Activated naive CD4-positive, alpha-beta T cell treated with anti-CD3 and anti-CD28 coated beads, Interleukin-2, amount 50 U/mL, for 72 hours (primary cell): ENCODE measurements around the gene GBA2. TPM values are rescaled to one million over a fixed set of nuclear protein-coding genes. Genes with fewer than 3 reads are reported as not detected.

Experiments
- ATAC-seq, 2 donors: fragments of 150-1000 bp; cut with Tn5 transposase; 2 replicates each; pipeline ENCODE4 v1.10.0; 2021; ENCODE audit warnings: mild to moderate bottlenecking in 2 of 2, moderate library complexity in 2 of 2
- DNase-seq, 2 donors: peaks; one replicate each; pipeline ENCODE4 v3.0.0; 2021 to 2022; ENCODE audit warnings: low spot score in 2 of 2
- H3K27ac Mint-ChIP-seq, 2 donors: one replicate each; pipeline ENCODE4 v1.8.0; 2022; ENCODE audit warnings: mild to moderate bottlenecking in 2 of 2, mixed read lengths in 2 of 2
- H3K36me3 Mint-ChIP-seq, 2 donors: one replicate each; pipeline ENCODE4 v1.8.0; 2022; ENCODE audit warnings: mixed read lengths in 2 of 2
- H3K9me3 Mint-ChIP-seq, 2 donors: one replicate each; pipeline ENCODE4 v1.8.0; 2022; ENCODE audit warnings: mixed read lengths in 2 of 2
- total RNA-seq, 2 donors: library from RNA; stranded (reverse); gene quantifications; one replicate each; pipeline ENCODE4 v1.2.3, GENCODE V29; 2022

Gene GBA2
- 10 to 100 TPM; 23.4 to 57.6 TPM for total RNA-seq

- ATAC-seq (peak; percentile 85 to 90), DNase-seq (peak; percentile 78 to 80)
- Mint-ChIP-seq H3K9me3 (no peaks in the 10 kb centered on the region), H3K36me3 (peaks cover 12 to 23% of the 10 kb centered on the region in 2 donors), H3K27ac (peak within 1 kb of the TSS; percentile 85 to 87)
These were observed at the start of gene GBA2, which contains the start of gene RGP1 for GRCh38 chr9:35748858-35749514. GBA2 (minus strand) TSS chr9:35749228; CDS start chr9:35748704, 524 bp downstream. RGP1 (plus strand) TSS chr9:35749287; CDS start chr9:35749756, 469 bp downstream.

GRCh38 chr9:35797311-35798109, 48.5 kb upstream of the GBA2 start:
- DNase-seq (no peak), ATAC-seq (no peak)
- Mint-ChIP-seq H3K9me3 (no peaks in the 10 kb centered on the region), H3K27ac (no peak overlapping the region), H3K36me3 (no peaks in the 10 kb centered on the region)

GRCh38 chr9:35795695-35796094, 46.7 kb upstream of the GBA2 start:
- H3K36me3 Mint-ChIP-seq = peaks cover 0 to under 1% of the 10 kb centered on the region in 2 donors
- no peak for ATAC-seq
- H3K27ac Mint-ChIP-seq = no peak overlapping the region
- no peak for DNase-seq
- no peaks in the 10 kb centered on the region for H3K9me3 Mint-ChIP-seq

- DNase-seq (no peak), ATAC-seq (no peak)
- H3K27ac Mint-ChIP-seq = peak overlapping the region; percentile 52 to 69
- peaks cover 0 to 8% of the 10 kb centered on the region in 2 donors for H3K36me3 Mint-ChIP-seq
- H3K9me3 Mint-ChIP-seq = no peaks in the 10 kb centered on the region
These were observed 44.4 kb upstream of the GBA2 start for GRCh38 chr9:35793461-35793860.

GRCh38 chr9:35792826-35793225, 43.8 kb upstream of the GBA2 start:
- ATAC-seq = no peak
- no peak for DNase-seq
- H3K9me3 Mint-ChIP-seq = no peaks in the 10 kb centered on the region
- peaks cover 0 to 8% of the 10 kb centered on the region in 2 donors for H3K36me3 Mint-ChIP-seq
- peak overlapping the region in 1 of 2 donors; percentile 69 for H3K27ac Mint-ChIP-seq

- Mint-ChIP-seq H3K27ac (peak overlapping the region in 1 of 2 donors; percentile 69), H3K36me3 (peaks cover 0 to 8% of the 10 kb centered on the region in 2 donors), H3K9me3 (no peaks in the 10 kb centered on the region)
- no peak for DNase-seq
- no peak for ATAC-seq
These were observed 43.2 kb upstream of the GBA2 start for GRCh38 chr9:35792024-35792813.

GRCh38 chr9:35791297-35791921, 42.4 kb upstream of the GBA2 start, which contains the start of gene NPR2:
NPR2 (plus strand) TSS chr9:35791591; CDS start chr9:35792409, 818 bp downstream.
- ATAC-seq = no peak
- no peak for DNase-seq
- Mint-ChIP-seq H3K9me3 (no peaks in the 10 kb centered on the region), H3K36me3 (peaks cover 0 to 8% of the 10 kb centered on the region in 2 donors), H3K27ac (no peak within 1 kb of the TSS)

- H3K27ac Mint-ChIP-seq = no peak overlapping the region
- peak in 1 of 2 donors; percentile 66 for DNase-seq
- peaks cover 0 to 8% of the 10 kb centered on the region in 2 donors for H3K36me3 Mint-ChIP-seq
- H3K9me3 Mint-ChIP-seq = no peaks in the 10 kb centered on the region
- ATAC-seq = peak; percentile 88 to 92
These were observed 41.6 kb upstream of the GBA2 start for GRCh38 chr9:35790385-35791296.

GRCh38 chr9:35790025-35790384, 41.0 kb upstream of the GBA2 start:
- Mint-ChIP-seq H3K9me3 (no peaks in the 10 kb centered on the region), H3K27ac (no peak overlapping the region), H3K36me3 (peaks cover 0 to 8% of the 10 kb centered on the region in 2 donors)
- ATAC-seq = peak; percentile 17 to 23
- no peak for DNase-seq

GRCh38 chr9:35789541-35789940, 40.5 kb upstream of the GBA2 start:
- ATAC-seq (no peak), DNase-seq (no peak)
- peaks cover 0 to 8% of the 10 kb centered on the region in 2 donors for H3K36me3 Mint-ChIP-seq
- H3K9me3 Mint-ChIP-seq = no peaks in the 10 kb centered on the region
- H3K27ac Mint-ChIP-seq = no peak overlapping the region

GRCh38 chr9:35783418-35783817, 34.4 kb upstream of the GBA2 start:
- H3K27ac Mint-ChIP-seq = no peak overlapping the region

GRCh38 chr9:35781066-35781465, 32.0 kb upstream of the GBA2 start:
- DNase-seq = no peak
- no peaks in the 10 kb centered on the region for H3K9me3 Mint-ChIP-seq
- no peak for ATAC-seq
- H3K27ac Mint-ChIP-seq = peak overlapping the region in 1 of 2 donors; percentile 64
- H3K36me3 Mint-ChIP-seq = peaks cover 6 to 11% of the 10 kb centered on the region in 2 donors

More at GRCh38 chr9:35783418-35783817, 34.4 kb upstream of the GBA2 start:
- ATAC-seq (no peak), DNase-seq (no peak)
- no peaks in the 10 kb centered on the region for H3K9me3 Mint-ChIP-seq
- peaks cover 6 to 11% of the 10 kb centered on the region in 2 donors for H3K36me3 Mint-ChIP-seq

GRCh38 chr9:35778496-35778895, 29.5 kb upstream of the GBA2 start:
- H3K36me3 Mint-ChIP-seq = peaks cover 3 to 6% of the 10 kb centered on the region in 2 donors
- H3K27ac Mint-ChIP-seq = no peak overlapping the region
- H3K9me3 Mint-ChIP-seq = no peaks in the 10 kb centered on the region
- DNase-seq (no peak), ATAC-seq (no peak)

GRCh38 chr9:35776018-35776417, 27.0 kb upstream of the GBA2 start:
- Mint-ChIP-seq H3K27ac (no peak overlapping the region), H3K9me3 (no peaks in the 10 kb centered on the region), H3K36me3 (peaks cover 0 to 6% of the 10 kb centered on the region in 2 donors)
- DNase-seq = no peak
- ATAC-seq = peak in 1 of 2 donors; percentile 62

- no peaks in the 10 kb centered on the region for H3K9me3 Mint-ChIP-seq
- ATAC-seq (no peak), DNase-seq (no peak)
- H3K27ac Mint-ChIP-seq = peak overlapping the region in 1 of 2 donors; percentile 29
- H3K36me3 Mint-ChIP-seq = peaks cover 0 to 1% of the 10 kb centered on the region in 2 donors
These were observed 26.0 kb upstream of the GBA2 start for GRCh38 chr9:35774907-35775635.
